ENCODE data around the gene LRRC1. TPM values are rescaled to one million over a fixed set of nuclear protein-coding genes. Genes with fewer than 3 reads are reported as not detected.

Gene LRRC1
- total and polyA plus RNA-seq, 2 of the 13 experiments (the other 11 are each of a cell fraction or from before 2014, with no cell fraction given), result 15.6 to 27.7 TPM

DNA sequence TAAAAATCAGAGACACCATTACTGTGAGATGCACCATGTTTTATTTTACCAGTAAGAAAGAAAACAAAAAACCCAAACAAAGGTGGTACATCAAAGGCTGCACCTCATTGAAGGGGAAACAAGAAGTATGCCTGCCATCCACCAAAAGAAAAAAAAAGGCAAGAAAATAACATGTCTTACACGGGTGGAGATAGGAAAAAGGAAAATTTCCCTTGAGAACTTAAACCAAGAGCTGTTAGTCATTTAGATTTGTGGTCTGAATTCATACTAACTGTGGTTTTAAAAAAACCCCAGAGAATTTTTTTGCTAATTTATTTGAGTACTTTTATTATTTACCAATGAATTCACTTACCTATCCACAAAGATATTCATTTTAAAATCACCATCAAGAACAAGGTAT, 144.0 kb downstream of the LRRC1 start:
- Histone ChIP-seq H2AFZ (ENCODE audit: low read length) (no peak overlapping the region), H3K36me3 (replicated peaks in 1 of 2; ENCODE audit: control insufficient read depth in 1 of 2, insufficient read depth in 2 of 2, low read length in 2 of 2) (no peaks in the 10 kb centered on the region), H3K9me3 (ENCODE audit: low read length) (no peaks in the 10 kb centered on the region), H3K79me2 (ENCODE audit: insufficient read depth, low read length) (no peaks in the 10 kb centered on the region), H3K27ac (ENCODE audit: extremely low read length, insufficient read depth, low read length) (no peak overlapping the region), H3K27me3 (ENCODE audit: control insufficient read depth in 1 of 2, insufficient read depth in 2 of 2, low read length in 2 of 2) (no peaks in the 10 kb centered on the region; a peak in 1 of 5 replicates), H3K4me3 (replicated peaks in 1 of 3; ENCODE audit: insufficient read depth in 1 of 3, low read depth in 2 of 3, low read length in 3 of 3) (no peak overlapping the region), H3K4me1 (ENCODE audit: insufficient read depth, low read length) (no peaks in the 10 kb centered on the region), H3K4me2 (ENCODE audit: low read depth, low read length) (no peak overlapping the region), H4K20me1 (ENCODE audit: insufficient read depth, low read length) (no peaks in the 10 kb centered on the region), H3K9ac (ENCODE audit: insufficient read depth, low read depth, low read length) (no peak overlapping the region)
- no TSS peak for BruUV-seq (replicated peaks)
- ChIA-PET CTCF (ENCODE audit: low intra/inter-chr PET ratio, low total read pairs) (no interaction called here), POLR2A (no interaction called here)
- DNase-seq (ENCODE audit: low spot score) (no peak), FAIRE-seq (no peak), ATAC-seq (no peak)
- 3% methylated on average over 1 of the region's 1 CpG for WGBS (ENCODE audit: low lambda C conversion rate)
- intact Hi-C loops (cut with micrococcal nuclease; ENCODE audit: unreplicated experiment) (no loop called here), in situ Hi-C loops (cut with HindIII; ENCODE audit: extremely low pct_ligation_motif_present, low pct_unique_long_range_greater_than_20kb) (no loop called here)
- TF ChIP-seq RARA (CRISPR knock-in tag; IDR thresholded peaks at IDR 0.05), result no peak
- no peak for TF ChIP-seq SUZ12 (IDR thresholded peaks at IDR 0.05; ENCODE audit: low read depth, low read length)
- TF ChIP-seq KLF13 (CRISPR knock-in tag; IDR thresholded peaks at IDR 0.05), result no peak
- TF ChIP-seq AGO1 (IDR thresholded peaks at IDR 0.05; ENCODE audit: low read depth, low read length, poor library complexity, severe bottlenecking), result no peak

DNA sequence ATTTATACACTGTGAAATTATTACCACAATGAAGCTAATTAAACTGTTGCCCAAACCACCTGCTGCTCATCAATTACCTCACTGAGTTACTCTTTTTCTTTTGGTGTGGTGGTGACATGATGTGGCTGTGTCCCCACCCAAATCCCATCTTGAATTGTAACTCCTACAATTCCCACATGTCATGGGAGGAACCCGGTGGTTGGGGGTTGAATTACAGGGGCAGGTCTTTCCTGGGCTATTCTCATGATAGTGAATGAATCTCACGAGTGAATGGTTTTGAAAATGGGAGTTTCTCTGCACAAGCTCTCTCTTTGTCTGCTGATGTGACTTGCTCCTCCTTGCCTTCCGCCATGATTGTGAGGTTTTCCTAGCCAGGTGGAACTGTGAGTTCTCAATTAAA, 145.0 kb downstream of the LRRC1 start:
- POLR2A ChIA-PET, result no interaction called here
- no peak for DNase-seq (ENCODE audit: low spot score)
- ATAC-seq, result no peak
- in situ Hi-C loops (cut with HindIII; ENCODE audit: extremely low pct_ligation_motif_present, low pct_unique_long_range_greater_than_20kb) (no loop called here), intact Hi-C loops (cut with micrococcal nuclease; ENCODE audit: unreplicated experiment) (loop anchor here (5.0 kb wide), 1 partner anchor 148 kb away; no protein-coding TSS in a partner anchor)
- no peak overlapping the region for H3K4me2 ChIP-seq (ENCODE audit: low read depth, low read length)
- H3K4me3 ChIP-seq (replicated peaks in 1 of 3; ENCODE audit: insufficient read depth in 1 of 3, low read depth in 2 of 3, low read length in 3 of 3), result no peak overlapping the region
- no peaks in the 10 kb centered on the region; a peak in 1 of 5 replicates for H3K27me3 ChIP-seq (ENCODE audit: control insufficient read depth in 1 of 2, insufficient read depth in 2 of 2, low read length in 2 of 2)
- H4K20me1 ChIP-seq (ENCODE audit: insufficient read depth, low read length), result no peaks in the 10 kb centered on the region
- TF ChIP-seq, protein P1, sequence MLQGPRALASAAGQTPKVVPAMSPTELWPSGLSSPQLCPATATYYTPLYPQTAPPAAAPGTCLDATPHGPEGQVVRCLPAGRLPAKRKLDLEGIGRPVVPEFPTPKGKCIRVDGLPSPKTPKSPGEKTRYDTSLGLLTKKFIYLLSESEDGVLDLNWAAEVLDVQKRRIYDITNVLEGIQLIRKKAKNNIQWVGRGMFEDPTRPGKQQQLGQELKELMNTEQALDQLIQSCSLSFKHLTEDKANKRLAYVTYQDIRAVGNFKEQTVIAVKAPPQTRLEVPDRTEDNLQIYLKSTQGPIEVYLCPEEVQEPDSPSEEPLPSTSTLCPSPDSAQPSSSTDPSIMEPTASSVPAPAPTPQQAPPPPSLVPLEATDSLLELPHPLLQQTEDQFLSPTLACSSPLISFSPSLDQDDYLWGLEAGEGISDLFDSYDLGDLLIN (CRISPR knock-in tag; IDR thresholded peaks at IDR 0.05; ENCODE audit: borderline replicate concordance), result no peak
- TF ChIP-seq CHD2 (IDR thresholded peaks at IDR 0.05; ENCODE audit: low read depth, low read length), result no peak
- TF ChIP-seq ZNF335 (CRISPR knock-in tag; IDR thresholded peaks at IDR 0.05), result no peak
- no peak for TF ChIP-seq ISX (CRISPR knock-in tag; conservative IDR thresholded peaks at IDR 0.05)
- TF ChIP-seq, protein P2, sequence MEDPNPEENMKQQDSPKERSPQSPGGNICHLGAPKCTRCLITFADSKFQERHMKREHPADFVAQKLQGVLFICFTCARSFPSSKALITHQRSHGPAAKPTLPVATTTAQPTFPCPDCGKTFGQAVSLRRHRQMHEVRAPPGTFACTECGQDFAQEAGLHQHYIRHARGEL (CRISPR knock-in tag; IDR thresholded peaks at IDR 0.05), result no peak
- TF ChIP-seq NFKB2 (CRISPR knock-in tag; IDR thresholded peaks at IDR 0.05; ENCODE audit: borderline replicate concordance), result no peak
- TF ChIP-seq, protein P3, sequence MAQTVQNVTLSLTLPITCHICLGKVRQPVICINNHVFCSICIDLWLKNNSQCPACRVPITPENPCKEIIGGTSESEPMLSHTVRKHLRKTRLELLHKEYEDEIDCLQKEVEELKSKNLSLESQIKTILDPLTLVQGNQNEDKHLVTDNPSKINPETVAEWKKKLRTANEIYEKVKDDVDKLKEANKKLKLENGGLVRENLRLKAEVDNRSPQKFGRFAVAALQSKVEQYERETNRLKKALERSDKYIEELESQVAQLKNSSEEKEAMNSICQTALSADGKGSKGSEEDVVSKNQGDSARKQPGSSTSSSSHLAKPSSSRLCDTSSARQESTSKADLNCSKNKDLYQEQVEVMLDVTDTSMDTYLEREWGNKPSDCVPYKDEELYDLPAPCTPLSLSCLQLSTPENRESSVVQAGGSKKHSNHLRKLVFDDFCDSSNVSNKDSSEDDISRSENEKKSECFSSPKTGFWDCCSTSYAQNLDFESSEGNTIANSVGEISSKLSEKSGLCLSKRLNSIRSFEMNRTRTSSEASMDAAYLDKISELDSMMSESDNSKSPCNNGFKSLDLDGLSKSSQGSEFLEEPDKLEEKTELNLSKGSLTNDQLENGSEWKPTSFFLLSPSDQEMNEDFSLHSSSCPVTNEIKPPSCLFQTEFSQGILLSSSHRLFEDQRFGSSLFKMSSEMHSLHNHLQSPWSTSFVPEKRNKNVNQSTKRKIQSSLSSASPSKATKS (CRISPR knock-in tag; IDR thresholded peaks at IDR 0.05), result no peak
- no peaks in the 10 kb centered on the region for H3K79me2 ChIP-seq (ENCODE audit: insufficient read depth, low read length)
- no TSS peak for BruUV-seq (replicated peaks)
- no peak overlapping the region for H2AFZ ChIP-seq (ENCODE audit: low read length)
- FAIRE-seq, result no peak
- no peaks in the 10 kb centered on the region for H3K9me3 ChIP-seq (ENCODE audit: low read length)
- H3K36me3 ChIP-seq (replicated peaks in 1 of 2; ENCODE audit: control insufficient read depth in 1 of 2, insufficient read depth in 2 of 2, low read length in 2 of 2), result no peaks in the 10 kb centered on the region
- H3K27ac ChIP-seq (ENCODE audit: extremely low read length, insufficient read depth, low read length), result no peak overlapping the region
- H3K4me1 ChIP-seq (ENCODE audit: insufficient read depth, low read length), result no peaks in the 10 kb centered on the region
- H3K9ac ChIP-seq (ENCODE audit: insufficient read depth, low read depth, low read length), result no peak overlapping the region
- CTCF ChIA-PET (ENCODE audit: low intra/inter-chr PET ratio, low total read pairs), result no interaction called here
- WGBS (ENCODE audit: low lambda C conversion rate), result 41% methylated on average over 3 of the region's 3 CpGs

Measured in HepG2 (cell line).